ACHN (cell line): Measurements from ENCODE around the gene S100A11.

Experiments
- DNase-seq: peaks from one replicate; pipeline ENCODE4 v3.0.0-alpha.2; 2015
- in situ Hi-C: cut with HindIII; loops from 2 replicates; pipeline ENCODE4 v1.10.0; 2017; ENCODE audit warnings: low sequenced_read_pairs, low pct_ligation_motif_present, low pct_unique_long_range_greater_than_20kb

S100A11 gene

DNA sequence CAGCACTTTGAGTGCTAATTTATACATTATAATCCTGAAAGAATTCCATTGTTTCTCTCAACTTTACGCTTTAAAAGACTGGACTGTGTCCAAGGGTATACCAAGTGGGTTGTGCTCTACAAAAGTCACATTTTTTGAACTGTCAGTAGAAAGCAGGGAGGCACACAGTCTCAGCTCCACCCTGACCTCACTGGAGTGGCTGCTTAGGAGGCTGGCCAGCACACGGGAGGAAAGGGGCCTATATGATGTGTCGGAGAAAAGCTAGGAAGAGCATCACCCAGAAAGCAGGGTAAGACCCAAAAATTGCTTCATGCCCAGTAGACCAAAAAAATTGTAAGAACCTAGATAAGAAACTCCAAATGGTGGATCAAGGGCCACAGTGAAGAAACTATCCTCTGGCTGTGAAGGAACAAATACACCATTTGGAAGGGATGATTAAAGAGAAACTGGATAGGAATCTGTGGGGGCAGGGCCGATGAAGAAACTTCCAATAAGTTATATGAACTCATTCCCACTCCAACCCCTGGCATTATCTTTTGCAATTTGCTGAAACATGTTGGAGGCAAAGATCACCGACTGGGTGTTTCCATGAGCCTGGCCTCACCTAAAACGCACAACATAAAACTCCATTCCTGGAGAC lies 45.0 kb downstream of the S100A11 start:
- in situ Hi-C loops: no loop called here
- DNase-seq: no peak

- in situ Hi-C loops: no loop called here
- DNase-seq: peak; percentile 73
Observed at GRCh38 chr1:151990856-151991198, 46.0 kb downstream of the S100A11 start.

DNA sequence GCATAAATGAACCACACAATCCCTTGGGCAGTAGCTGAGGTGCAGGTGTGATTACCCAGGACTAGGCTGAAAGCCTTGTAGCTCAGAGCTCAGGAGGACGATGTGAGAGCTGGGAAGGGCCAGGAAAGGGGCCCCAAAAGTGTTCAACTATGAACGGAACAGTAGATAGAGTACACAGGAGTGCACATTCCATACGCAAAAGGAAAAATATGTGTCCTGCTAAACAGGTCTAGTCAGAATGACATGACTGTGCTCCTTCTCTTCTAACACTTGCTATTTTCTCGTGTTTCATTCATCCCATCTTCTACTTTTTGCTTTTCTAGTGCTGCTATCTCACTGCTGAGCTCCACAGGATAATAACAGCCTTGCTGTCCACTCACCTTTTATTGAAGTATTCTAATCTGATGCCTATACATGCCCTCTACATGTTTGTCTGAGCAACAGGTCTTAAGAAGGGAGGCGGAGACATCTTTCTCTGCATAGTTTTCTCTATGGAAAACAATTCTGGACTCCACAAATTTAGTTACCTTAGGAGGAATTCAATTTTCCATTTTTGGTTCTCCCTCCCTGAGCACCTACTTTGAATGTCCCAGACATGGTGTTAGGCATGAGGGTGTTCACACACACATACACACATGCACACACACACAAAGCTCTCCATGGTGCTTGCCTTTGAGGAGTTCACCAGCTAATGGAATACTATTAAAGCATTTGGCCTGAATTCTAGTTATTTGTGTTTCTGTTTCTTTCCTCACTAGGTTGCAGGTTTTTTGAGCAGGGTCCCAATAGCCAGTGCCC lies 46.5 kb downstream of the S100A11 start:
- DNase-seq: no peak
- in situ Hi-C loops: no loop called here

GRCh38 chr1:151989211-151989862 lies 47.5 kb downstream of the S100A11 start:
- in situ Hi-C loops: no loop called here
- peak; percentile 89 for DNase-seq

GRCh38 chr1:151988405-151988923 lies 48.3 kb downstream of the S100A11 start:
- peak; percentile 90 for DNase-seq

GRCh38 chr1:151986501-151987190 lies 50.2 kb downstream of the S100A11 start:
- no peak for DNase-seq
- in situ Hi-C loops: no loop called here

More at GRCh38 chr1:151988405-151988923, 48.3 kb downstream of the S100A11 start:
- in situ Hi-C loops: no loop called here

DNA sequence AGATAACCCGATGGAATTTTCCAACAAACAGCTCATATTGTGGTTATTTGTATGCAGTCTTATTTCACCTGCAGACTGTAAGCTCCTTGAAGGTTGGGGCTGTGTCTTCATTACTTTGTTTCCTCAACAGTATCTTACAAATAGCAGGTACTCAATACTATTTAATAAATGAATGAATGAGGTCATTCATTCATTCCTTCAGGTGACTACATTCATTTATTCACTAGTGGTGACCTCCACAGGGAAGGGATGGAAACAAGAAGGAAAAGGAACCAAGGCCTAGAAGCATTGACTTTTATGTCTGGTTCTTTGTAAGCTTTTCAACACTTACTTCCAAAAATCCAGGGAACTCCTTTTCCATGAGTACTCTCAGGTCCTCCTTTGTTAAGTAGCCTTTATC lies 51.0 kb downstream of the S100A11 start:
- DNase-seq: no peak
- in situ Hi-C loops: no loop called here

- no peak for DNase-seq
- in situ Hi-C loops: no loop called here
Observed at GRCh38 chr1:151985270-151985669, 51.5 kb downstream of the S100A11 start.

DNA sequence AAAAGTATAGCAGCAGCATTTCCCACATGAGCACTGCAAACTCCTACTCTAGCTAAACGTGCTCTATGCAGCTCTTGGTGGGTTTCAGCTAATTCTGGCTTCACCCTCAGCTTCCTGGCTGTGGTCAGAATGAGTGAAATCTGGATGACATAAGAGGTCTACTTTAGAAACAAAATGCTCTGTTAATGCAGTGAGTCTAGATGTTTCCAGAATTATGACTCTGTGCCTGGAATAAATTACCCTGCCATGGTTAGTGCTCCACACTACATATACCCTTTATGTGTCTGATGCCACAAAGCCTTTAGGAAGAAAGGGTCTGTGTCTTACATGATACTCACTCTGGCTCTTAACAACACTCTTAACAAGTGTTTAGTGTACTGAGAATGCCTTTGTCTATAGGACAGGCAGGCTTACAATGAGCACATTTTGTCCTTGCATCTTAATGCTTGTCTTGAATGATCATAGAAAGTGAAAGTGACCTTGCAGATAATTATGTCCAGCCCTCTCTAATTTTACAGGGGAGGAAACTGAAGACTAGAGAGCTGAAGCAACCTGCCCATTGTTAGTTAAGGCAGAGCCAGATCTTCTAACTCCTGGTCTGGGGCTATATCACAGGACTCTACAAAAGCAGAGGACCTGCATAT lies 52.4 kb downstream of the S100A11 start:
- no peak for DNase-seq

More for the DNA sequence above, 52.4 kb downstream of the S100A11 start:
- in situ Hi-C loops: no loop called here
